Testis (tissue), 2 donors: ENCODE data around the gene ZYX.

ENCODE experiments used
- POLR2A ChIP-seq: fragments of 450-650 bp; IDR thresholded peaks from one replicate; pipeline ENCODE4 v1.6.1; 2017; ENCODE audit warnings: antibody characterized with exemption, mild to moderate bottlenecking, moderate library complexity
- TF ChIP-seq, protein P1 (sequence below), 3 experiments: fragments of 450-650 bp in 2 of 3; fragments of 200-600 bp in 1 of 3; sonication (generic) in 1 of 3; IDR thresholded peaks; one replicate each; pipeline ENCODE4 v1.5.1; 2016 to 2019; ENCODE audit warnings: antibody characterized with exemption in 3 of 3, mild to moderate bottlenecking in 2 of 3, moderate library complexity in 1 of 3

DNA sequence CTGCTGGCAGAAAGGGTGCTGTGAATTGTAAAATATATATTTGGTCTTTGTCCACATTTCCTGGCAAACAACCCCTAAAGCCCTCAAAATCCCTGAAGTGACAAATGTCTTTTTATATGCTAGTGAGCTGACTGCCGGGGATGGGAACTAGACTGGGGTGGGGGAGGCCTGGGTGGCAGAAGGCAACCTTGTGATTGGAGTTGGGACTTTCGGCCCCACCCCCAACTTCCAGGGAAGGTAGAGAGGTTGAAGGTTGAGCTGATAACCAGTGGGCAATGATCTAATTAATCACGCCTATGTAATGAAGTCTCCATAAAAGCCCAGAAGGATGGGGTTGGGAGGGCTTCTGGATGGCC lies 24.8 kb downstream of the ZYX start:
- TF ChIP-seq POLR2A = no peak
- TF ChIP-seq, protein P1, sequence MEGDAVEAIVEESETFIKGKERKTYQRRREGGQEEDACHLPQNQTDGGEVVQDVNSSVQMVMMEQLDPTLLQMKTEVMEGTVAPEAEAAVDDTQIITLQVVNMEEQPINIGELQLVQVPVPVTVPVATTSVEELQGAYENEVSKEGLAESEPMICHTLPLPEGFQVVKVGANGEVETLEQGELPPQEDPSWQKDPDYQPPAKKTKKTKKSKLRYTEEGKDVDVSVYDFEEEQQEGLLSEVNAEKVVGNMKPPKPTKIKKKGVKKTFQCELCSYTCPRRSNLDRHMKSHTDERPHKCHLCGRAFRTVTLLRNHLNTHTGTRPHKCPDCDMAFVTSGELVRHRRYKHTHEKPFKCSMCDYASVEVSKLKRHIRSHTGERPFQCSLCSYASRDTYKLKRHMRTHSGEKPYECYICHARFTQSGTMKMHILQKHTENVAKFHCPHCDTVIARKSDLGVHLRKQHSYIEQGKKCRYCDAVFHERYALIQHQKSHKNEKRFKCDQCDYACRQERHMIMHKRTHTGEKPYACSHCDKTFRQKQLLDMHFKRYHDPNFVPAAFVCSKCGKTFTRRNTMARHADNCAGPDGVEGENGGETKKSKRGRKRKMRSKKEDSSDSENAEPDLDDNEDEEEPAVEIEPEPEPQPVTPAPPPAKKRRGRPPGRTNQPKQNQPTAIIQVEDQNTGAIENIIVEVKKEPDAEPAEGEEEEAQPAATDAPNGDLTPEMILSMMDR (IDR thresholded peaks at IDR 0.05) = no peak
